A673 (cell line): ENCODE results near the gene NCR1.
"Not testable (repeated sequence)": the region's sequence is repeated elsewhere in the genome, so short reads cannot be mapped to it uniquely, and the experiment has no call there.

Source experiments
- CTCF ChIP-seq: fragments of 300-800, 200-600 bp; sonication (generic); conservative IDR thresholded peaks from 2 replicates; pipeline ENCODE4 v1.5.1; 2017; ENCODE audit warnings: low read depth, mild to moderate bottlenecking, antibody characterized with exemption, low read length, moderate library complexity, mixed read lengths
- EZH2 ChIP-seq: fragments of 200-600 bp; sonication (generic); IDR thresholded peaks from 2 replicates; pipeline ENCODE4 v1.6.1; 2017; ENCODE audit warnings: borderline replicate concordance, low read depth, mild to moderate bottlenecking, mixed read lengths, antibody characterized with exemption, low read length; ENCODE audit not compliant: poor library complexity, severe bottlenecking

- not testable (repeated sequence) for TF ChIP-seq CTCF, EZH2
Measured at GRCh38 chr19:54904261-54904660, 1.7 kb upstream of the NCR1 start.
